Smooth muscle cell (in vitro differentiated cells): ENCODE measurements around the gene COL18A1. TPM values are rescaled to one million over a fixed set of nuclear protein-coding genes. Genes with fewer than 3 reads are reported as not detected.

Experiments
- DNase-seq: peaks from one replicate; lab custom pipeline; 2025; ENCODE audit not compliant: unreplicated experiment; lab: John Stamatoyannopoulos, UW
- H2AFZ ChIP-seq: fragments of 200-600 bp; sonication (generic); 2 replicates; pipeline ENCODE4 v1.6.0; 2016; ENCODE audit warnings: antibody characterized with exemption, low read depth, mild to moderate bottlenecking
- H3F3A ChIP-seq: fragments of 200-600 bp; sonication (generic); 2 replicates; pipeline ENCODE4 v1.6.0; 2017; ENCODE audit warnings: antibody characterized with exemption, low read depth
- H3K27ac ChIP-seq: fragments of 200-600 bp; sonication (generic); 2 replicates; pipeline ENCODE4 v1.5.1; 2016; ENCODE audit warnings: low read depth, mild to moderate bottlenecking
- H3K27me3 ChIP-seq: fragments of 200-600 bp; sonication (generic); 2 replicates; pipeline ENCODE4 v1.6.1; 2016; ENCODE audit warnings: low read depth, mild to moderate bottlenecking
- H3K36me3 ChIP-seq: fragments of 200-600 bp; sonication (generic); 2 replicates; pipeline ENCODE4 v1.5.1; 2016; ENCODE audit warnings: low read depth
- H3K4me1 ChIP-seq: fragments of 200-600 bp; sonication (generic); 2 replicates; pipeline ENCODE4 v1.5.1; 2016; ENCODE audit warnings: low read depth
- H3K4me2 ChIP-seq: fragments of 200-600 bp; sonication (generic); 2 replicates; pipeline ENCODE4 v1.6.0; 2016; ENCODE audit warnings: mild to moderate bottlenecking
- H3K4me3 ChIP-seq: fragments of 200-600 bp; sonication (generic); 2 replicates; pipeline ENCODE4 v1.5.1; 2016; ENCODE audit warnings: mild to moderate bottlenecking
- H3K79me2 ChIP-seq: fragments of 200-600 bp; sonication (generic); 2 replicates; pipeline ENCODE4 v1.6.0; 2016; ENCODE audit warnings: low read depth, mild to moderate bottlenecking
- H3K9ac ChIP-seq: fragments of 200-600 bp; sonication (generic); 2 replicates; pipeline ENCODE4 v1.6.0; 2016; ENCODE audit warnings: low read depth
- H3K9me3 ChIP-seq: fragments of 200-600 bp; sonication (generic); replicated peaks from 2 replicates; pipeline ENCODE4 v1.5.1; 2016; ENCODE audit warnings: low read depth
- H4K20me1 ChIP-seq: fragments of 200-600 bp; sonication (generic); 2 replicates; pipeline ENCODE4 v1.6.0; 2016; ENCODE audit warnings: low read depth
- WGBS: methylation state at CpG from one replicate; pipeline ENCODE4 v1.1.7; 2016; ENCODE audit warnings: low lambda C conversion rate; 5-methylcytosine and 5-hydroxymethylcytosine counted together
- polyA plus RNA-seq: library from polyadenylated mRNA; unstranded; fragments of >200 nt; fragmentation: Nextera tagmentation; extraction: Ambion mirVana; gene quantifications from 2 replicates; pipeline ENCODE4 v1.2.1, GENCODE V29; 2016
- total RNA-seq: library from RNA; depleted of rRNA; stranded (reverse); fragments of >200 nt; gene quantifications from 2 replicates; pipeline ENCODE4 v1.2.3, GENCODE V29; 2014
- TF ChIP-seq, protein P1 (sequence below): fragments of 200-600 bp; sonication (generic); IDR thresholded peaks from 2 replicates; pipeline ENCODE4 v1.5.1; 2017; ENCODE audit warnings: borderline replicate concordance, mild to moderate bottlenecking, antibody characterized with exemption; ENCODE audit not compliant: insufficient read depth, poor library complexity, severe bottlenecking

Gene COL18A1
- total and polyA plus RNA-seq, 2 experiments from 2014 or later = 192 to 485 TPM

DNA sequence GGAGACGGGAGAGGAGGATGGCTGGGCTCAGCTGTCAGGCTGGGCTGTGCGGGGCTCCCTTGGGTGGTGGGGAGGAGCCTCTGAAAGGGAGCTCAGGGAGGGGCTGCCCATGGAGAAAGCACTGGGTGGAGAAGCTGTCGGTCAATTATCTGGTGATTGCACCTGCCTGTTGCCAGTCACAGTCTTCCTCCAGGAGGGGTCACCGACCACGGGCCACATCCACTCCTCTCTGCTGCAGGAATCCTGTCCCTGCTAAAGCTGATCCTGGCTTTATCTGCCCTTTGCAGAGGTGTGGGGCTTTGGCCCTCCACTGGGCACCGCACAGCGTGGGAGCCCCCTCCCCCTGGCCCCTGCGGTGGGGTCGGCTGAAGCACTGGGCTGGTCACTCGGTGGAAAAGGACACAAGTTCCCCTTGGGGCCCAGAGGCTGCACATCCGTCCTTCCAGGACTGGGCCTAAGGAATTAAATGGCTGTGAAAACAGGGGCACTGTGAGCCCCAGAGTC is 21.8 kb upstream of the COL18A1 start:
- Histone ChIP-seq H3K9ac (no peak overlapping the region), H3K9me3 (no peaks in the 10 kb centered on the region), H3K27ac (no peak overlapping the region), H3K4me3 (no peak overlapping the region), H3K36me3 (no peaks in the 10 kb centered on the region), H3F3A (peaks cover 10% of the 10 kb centered on the region), H4K20me1 (no peaks in the 10 kb centered on the region), H3K79me2 (no peaks in the 10 kb centered on the region), H3K4me1 (peaks cover 13% of the 10 kb centered on the region), H3K4me2 (no peak overlapping the region), H2AFZ (no peak overlapping the region), H3K27me3 (no peaks in the 10 kb centered on the region)
- WGBS = 87% methylated on average over 11 of the region's 11 CpGs
- DNase-seq = no peak
- TF ChIP-seq, protein P1, sequence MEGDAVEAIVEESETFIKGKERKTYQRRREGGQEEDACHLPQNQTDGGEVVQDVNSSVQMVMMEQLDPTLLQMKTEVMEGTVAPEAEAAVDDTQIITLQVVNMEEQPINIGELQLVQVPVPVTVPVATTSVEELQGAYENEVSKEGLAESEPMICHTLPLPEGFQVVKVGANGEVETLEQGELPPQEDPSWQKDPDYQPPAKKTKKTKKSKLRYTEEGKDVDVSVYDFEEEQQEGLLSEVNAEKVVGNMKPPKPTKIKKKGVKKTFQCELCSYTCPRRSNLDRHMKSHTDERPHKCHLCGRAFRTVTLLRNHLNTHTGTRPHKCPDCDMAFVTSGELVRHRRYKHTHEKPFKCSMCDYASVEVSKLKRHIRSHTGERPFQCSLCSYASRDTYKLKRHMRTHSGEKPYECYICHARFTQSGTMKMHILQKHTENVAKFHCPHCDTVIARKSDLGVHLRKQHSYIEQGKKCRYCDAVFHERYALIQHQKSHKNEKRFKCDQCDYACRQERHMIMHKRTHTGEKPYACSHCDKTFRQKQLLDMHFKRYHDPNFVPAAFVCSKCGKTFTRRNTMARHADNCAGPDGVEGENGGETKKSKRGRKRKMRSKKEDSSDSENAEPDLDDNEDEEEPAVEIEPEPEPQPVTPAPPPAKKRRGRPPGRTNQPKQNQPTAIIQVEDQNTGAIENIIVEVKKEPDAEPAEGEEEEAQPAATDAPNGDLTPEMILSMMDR = no peak

DNA sequence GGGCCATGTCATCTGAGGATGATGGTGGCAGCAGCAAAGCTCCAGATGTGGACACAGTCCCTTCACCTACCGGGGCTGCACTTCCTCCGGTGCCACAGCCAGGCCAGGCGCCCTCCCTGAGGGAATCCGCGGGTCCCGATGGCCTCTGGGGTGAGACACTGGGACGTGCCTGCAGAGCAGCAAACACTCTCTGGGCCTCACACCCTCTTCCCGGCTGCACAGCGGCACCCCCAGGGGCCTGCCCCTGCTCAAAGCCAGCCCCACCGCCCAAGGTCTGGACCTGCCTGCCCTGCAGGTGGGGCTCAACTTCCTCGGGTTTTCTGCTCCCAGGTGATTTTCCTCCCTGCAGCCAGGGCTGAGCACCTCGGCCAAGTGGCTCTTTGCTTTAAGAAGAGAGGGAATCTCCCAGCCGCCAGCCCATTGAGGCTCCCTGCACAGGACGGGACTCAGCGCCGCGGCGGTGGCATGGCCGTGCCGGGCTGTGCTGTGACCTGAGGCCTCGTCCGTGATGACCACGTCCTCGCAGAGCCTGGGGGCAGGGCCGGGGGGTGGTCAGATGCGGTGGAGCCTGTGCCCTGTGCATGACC is 21.3 kb upstream of the COL18A1 start:
- Histone ChIP-seq H3F3A (peaks cover 10% of the 10 kb centered on the region), H3K4me1 (peaks cover 7% of the 10 kb centered on the region), H3K27ac (no peak overlapping the region), H3K79me2 (no peaks in the 10 kb centered on the region), H4K20me1 (no peaks in the 10 kb centered on the region), H3K36me3 (no peaks in the 10 kb centered on the region), H2AFZ (no peak overlapping the region), H3K4me3 (no peak overlapping the region), H3K9ac (no peak overlapping the region), H3K4me2 (no peak overlapping the region), H3K9me3 (no peaks in the 10 kb centered on the region), H3K27me3 (no peaks in the 10 kb centered on the region)
- TF ChIP-seq, protein P1 = no peak
- WGBS = 78% methylated on average over 26 of the region's 26 CpGs
- no peak for DNase-seq

DNA sequence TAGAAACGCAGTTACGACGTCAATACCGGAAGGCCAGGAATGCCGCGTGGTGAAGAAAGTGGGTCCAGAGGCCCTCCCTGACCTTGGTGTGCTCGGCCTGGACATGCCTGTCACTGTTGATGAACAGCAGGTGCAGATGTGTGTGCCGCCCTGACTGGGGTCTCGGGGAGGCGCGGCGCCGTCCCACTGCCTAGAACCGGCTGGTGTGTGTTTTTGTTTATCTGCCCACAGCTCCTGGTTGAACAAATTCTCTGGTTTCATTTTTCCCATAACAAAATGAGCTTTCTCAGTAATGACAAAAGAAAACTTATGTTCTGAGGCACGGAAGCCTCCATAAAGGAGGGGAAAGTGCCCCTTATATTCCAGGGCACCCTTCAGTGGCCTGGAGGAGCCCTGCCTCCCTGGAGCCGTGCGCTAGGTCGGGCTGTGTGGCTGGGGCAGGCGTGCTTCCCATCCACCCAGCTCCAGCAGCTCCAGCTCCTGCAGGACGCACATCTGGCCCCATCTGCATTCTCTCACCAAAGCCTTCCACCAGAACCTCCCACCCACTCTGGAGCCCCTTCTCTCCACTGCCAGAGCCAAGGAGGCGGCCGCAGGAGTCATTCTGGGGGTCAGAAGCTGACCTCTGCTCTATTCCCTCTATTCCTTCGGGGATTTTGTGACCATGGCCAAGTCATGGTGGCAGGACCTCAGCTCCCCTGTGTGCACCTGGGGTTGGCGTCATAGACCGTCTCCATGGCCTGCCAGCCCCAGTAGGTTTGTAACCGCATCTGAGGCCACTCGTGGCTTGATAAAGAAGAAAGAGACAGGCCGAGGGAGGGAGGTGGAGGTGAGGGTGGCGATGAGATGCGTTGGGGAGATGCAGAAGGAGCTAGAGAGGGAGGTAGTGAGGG is 20.1 kb upstream of the COL18A1 start:
- TF ChIP-seq, protein P1 = no peak
- Histone ChIP-seq H3K4me3 (no peak overlapping the region), H3K9me3 (no peaks in the 10 kb centered on the region), H3K4me2 (no peak overlapping the region), H3K36me3 (no peaks in the 10 kb centered on the region), H3F3A (peaks cover 10% of the 10 kb centered on the region), H3K27ac (no peak overlapping the region), H3K9ac (no peak overlapping the region), H3K27me3 (no peaks in the 10 kb centered on the region), H3K4me1 (no peaks in the 10 kb centered on the region), H3K79me2 (no peaks in the 10 kb centered on the region), H4K20me1 (no peaks in the 10 kb centered on the region), H2AFZ (no peak overlapping the region)
- DNase-seq = no peak
- 84% methylated on average over 30 of the region's 30 CpGs for WGBS
